HG03378 (cell line): ENCODE data around the gene CAPNS1.

ENCODE experiments used
- ATAC-seq: cut with Tn5 transposase; IDR thresholded peaks from one replicate; pipeline ENCODE4 v1.9.1; 2021; ENCODE audit warnings: mild to moderate bottlenecking, moderate library complexity; ENCODE audit not compliant: unreplicated experiment

The CAPNS1 gene

GRCh38 chr19:36139473-36140303 lies at the start of gene CAPNS1:
Gene CAPNS1, plus strand, starts transcription at chr19:36140066. Its CDS starts 946 bp downstream, at chr19:36141012.
- ATAC-seq: peak; percentile 77

- no peak for ATAC-seq
These were observed 48.8 kb upstream of the CAPNS1 start for GRCh38 chr19:36090910-36091695.

GRCh38 chr19:36092566-36092965 lies 47.3 kb upstream of the CAPNS1 start:
- no peak for ATAC-seq

- no peak for ATAC-seq
These were observed 46.7 kb upstream of the CAPNS1 start for GRCh38 chr19:36093146-36093662.

- ATAC-seq: no peak
These were observed 46.2 kb upstream of the CAPNS1 start for GRCh38 chr19:36093687-36094086.

GRCh38 chr19:36097036-36097435 lies 42.8 kb upstream of the CAPNS1 start:
- ATAC-seq: no peak

- ATAC-seq: no peak
These were observed 40.6 kb upstream of the CAPNS1 start for GRCh38 chr19:36099166-36099785.

- no peak for ATAC-seq
These were observed 39.4 kb upstream of the CAPNS1 start for GRCh38 chr19:36100476-36100875.

- ATAC-seq: no peak
These were observed 38.1 kb upstream of the CAPNS1 start for GRCh38 chr19:36101550-36102327.

GRCh38 chr19:36103040-36103626 lies 36.7 kb upstream of the CAPNS1 start:
- ATAC-seq: no peak

GRCh38 chr19:36103842-36104552 lies 35.9 kb upstream of the CAPNS1 start:
- no peak for ATAC-seq

GRCh38 chr19:36106441-36106840 lies 33.4 kb upstream of the CAPNS1 start:
- no peak for ATAC-seq

GRCh38 chr19:36106991-36107390 lies 32.9 kb upstream of the CAPNS1 start:
- ATAC-seq: no peak

- no peak for ATAC-seq
These were observed 31.2 kb upstream of the CAPNS1 start for GRCh38 chr19:36108684-36109083.

GRCh38 chr19:36110487-36111199 lies 29.2 kb upstream of the CAPNS1 start, which contains the start of gene OVOL3:
Gene OVOL3, plus strand, starts transcription at chr19:36111143. Its CDS starts 60 bp downstream, at chr19:36111203.
- no peak for ATAC-seq

- no peak for ATAC-seq
These were observed 28.7 kb upstream of the CAPNS1 start for GRCh38 chr19:36111200-36111539.

GRCh38 chr19:36112678-36113077 lies 27.2 kb upstream of the CAPNS1 start:
- ATAC-seq: no peak

- ATAC-seq: no peak
These were observed 26.4 kb upstream of the CAPNS1 start for GRCh38 chr19:36113425-36113824.
